Right forelimb (tissue), 1 donor: ENCODE measurements around the gene EFHD2.
"Not testable (repeated sequence)": the region's sequence is repeated elsewhere in the genome, so short reads cannot be mapped to it uniquely, and the experiment has no call there.

Source experiments
- DNase-seq: peaks from one replicate; pipeline ENCODE4 v3.0.0-alpha.2; 2018

EFHD2 gene, protein sequence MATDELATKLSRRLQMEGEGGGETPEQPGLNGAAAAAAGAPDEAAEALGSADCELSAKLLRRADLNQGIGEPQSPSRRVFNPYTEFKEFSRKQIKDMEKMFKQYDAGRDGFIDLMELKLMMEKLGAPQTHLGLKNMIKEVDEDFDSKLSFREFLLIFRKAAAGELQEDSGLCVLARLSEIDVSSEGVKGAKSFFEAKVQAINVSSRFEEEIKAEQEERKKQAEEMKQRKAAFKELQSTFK

DNA sequence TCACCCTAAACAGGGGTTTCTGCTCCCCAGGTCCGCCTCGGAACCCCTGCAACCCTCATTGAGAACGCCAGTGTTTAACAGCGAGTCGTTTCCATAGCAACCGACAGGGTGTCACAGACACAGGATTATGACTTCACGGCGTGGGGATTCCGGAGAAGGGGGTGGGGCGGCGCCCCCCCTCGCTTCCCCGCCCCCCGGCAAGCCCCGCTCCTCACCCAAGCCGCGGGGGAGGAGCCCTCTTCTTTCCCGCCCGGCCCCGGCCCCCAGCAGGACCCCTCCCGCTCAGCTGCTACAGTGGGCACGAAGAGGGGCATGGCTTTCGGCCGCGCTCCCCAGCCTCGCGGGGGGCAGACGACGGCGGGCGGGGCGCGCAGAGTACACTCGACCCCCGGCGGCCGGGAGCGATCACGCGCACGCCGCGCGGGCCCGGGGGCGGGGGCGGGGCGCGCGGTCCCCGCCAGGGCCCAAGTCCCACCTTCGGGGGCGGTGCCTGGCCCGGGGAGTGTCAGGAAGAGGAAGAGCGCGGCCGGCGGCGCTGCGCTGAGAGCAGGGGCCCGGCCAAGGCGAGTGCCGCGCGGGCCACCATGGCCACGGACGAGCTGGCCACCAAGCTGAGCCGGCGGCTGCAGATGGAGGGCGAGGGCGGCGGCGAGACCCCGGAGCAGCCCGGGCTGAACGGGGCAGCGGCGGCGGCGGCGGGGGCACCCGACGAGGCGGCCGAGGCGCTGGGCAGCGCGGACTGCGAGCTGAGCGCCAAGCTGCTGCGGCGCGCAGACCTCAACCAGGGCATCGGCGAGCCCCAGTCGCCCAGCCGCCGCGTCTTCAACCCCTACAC lies at the start of gene EFHD2:
TSS of gene EFHD2 (plus strand) at position 501 of the 835 bp plus-strand sequence. CDS start at position 585, 84 bp downstream.
- DNase-seq = peak; percentile 88

DNA sequence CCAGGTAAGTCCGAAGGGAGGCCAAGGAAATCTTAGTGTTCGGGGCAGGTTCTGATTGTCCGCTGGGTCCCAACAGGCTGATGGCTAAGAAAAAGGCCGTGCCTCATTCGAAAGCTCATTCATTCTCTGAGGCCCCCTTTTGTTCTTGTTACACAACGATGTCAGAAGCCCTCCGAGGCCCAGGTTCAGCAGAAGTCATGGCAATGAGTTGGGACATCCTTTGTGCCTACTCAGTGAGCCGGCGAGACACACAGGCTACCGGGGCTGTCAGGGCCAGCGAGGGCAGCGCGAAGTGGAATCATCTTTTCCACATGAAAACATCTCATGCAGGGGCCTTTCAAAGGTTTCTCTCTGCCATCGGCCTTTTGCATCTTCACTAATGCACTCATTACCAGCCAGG lies 49.0 kb upstream of the EFHD2 start:
- DNase-seq = no peak

DNA sequence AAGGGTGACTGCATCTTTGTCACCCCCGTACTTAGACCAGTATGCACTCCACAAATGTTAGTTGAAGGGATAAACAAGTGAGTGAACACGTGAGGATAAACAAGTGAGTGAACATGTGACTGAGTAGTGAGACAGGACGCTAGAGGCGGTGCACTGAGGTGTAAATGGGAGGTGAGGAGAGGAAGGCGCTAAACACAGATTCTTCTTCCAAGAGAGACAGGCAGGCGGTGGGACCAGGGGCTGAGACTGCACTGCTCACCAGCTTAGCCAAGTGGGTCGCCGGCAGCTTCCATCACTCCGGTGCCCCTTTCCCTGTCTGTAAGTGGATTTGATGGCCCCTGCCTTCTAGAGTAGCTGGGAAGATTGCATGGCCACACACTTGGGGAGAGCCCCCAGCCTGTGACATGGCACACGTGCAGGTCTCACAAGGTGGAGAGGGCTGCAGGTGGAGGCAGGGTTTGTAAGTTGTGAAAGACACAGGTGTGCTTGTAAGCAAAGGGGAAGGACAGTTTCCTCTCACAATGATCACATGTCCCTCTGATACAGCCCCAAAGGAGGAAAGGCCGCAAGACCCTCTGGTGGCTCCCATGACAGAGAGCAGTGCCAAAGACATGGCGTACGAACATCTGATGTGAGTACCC lies 47.5 kb upstream of the EFHD2 start:
- DNase-seq = no peak

DNA sequence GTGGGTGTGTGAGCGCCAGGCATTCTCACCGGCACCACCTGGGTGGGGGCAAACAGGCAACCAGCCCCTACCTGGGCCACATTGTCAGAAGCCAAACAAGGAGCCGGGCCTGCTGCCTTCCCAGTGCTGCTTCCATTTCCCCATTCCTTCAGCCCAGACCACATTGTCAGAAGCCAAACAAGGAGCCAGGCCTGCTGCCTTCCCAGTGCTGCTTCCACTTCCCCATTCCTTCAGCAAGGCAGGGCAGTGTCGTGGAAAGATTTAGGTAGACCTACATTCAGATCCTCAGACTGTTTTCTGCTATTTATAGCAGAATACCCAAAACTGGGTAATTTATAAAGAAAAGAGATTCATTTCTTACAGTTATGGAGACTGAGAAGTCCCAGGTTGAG lies 47.0 kb upstream of the EFHD2 start:
- DNase-seq = no peak

DNA sequence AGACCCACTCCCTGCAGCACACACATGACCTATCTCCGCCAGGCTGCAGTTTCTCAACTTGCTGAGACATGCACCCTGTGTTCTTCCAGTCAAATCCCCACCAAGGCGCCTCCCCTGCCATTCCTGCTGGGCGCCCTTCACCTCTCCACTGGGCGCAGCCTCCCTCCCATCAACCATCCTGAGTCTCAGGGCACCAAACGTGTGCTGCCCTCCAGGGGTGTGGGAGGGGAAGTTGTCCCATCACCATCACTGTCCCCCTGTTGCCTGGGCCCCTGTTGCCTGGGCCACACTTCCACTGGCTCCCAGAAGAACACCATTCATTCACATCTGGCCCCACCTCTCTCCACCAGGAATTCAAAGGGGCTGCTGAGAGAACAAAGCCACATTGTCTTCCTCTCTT lies 44.9 kb upstream of the EFHD2 start:
- no peak for DNase-seq

DNA sequence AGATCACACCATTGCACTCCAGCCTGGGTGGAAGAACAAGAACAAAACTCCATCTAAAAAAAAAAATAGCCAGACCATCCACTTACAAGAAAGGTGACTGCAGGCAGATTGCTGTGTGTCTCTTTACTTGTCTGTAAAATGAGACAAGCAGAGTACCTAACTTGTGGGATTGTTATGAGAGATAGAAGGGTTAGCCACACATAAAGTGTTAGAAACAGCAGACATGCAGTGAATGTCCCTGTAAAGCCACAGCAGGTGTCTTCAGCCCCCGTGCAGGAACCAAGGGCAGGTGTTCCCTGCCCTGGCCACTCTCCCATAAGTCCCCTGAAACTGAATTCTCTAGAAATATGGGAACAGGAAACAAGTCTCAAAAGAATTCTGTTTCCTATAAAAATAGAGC lies 40.8 kb upstream of the EFHD2 start:
- no peak for DNase-seq

DNA sequence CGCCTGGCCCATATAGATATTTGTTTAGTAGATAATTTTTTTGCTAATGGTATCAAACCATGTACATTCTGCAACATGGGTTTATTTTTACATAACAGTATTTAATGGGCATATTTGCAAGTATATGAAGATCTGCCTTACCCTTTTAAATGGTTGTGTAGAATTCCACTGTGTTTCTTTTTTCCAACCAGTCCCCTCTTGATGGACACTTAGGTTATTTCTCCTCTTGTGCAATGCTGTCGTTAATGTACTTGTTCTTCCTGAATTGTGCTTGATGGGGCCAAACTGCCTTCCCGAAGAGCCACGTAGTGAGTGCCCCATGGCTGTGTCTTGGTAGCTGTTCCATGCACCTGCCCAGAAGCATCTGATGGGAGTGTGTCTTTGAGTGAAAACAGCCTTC lies 39.4 kb upstream of the EFHD2 start:
- no peak for DNase-seq

DNA sequence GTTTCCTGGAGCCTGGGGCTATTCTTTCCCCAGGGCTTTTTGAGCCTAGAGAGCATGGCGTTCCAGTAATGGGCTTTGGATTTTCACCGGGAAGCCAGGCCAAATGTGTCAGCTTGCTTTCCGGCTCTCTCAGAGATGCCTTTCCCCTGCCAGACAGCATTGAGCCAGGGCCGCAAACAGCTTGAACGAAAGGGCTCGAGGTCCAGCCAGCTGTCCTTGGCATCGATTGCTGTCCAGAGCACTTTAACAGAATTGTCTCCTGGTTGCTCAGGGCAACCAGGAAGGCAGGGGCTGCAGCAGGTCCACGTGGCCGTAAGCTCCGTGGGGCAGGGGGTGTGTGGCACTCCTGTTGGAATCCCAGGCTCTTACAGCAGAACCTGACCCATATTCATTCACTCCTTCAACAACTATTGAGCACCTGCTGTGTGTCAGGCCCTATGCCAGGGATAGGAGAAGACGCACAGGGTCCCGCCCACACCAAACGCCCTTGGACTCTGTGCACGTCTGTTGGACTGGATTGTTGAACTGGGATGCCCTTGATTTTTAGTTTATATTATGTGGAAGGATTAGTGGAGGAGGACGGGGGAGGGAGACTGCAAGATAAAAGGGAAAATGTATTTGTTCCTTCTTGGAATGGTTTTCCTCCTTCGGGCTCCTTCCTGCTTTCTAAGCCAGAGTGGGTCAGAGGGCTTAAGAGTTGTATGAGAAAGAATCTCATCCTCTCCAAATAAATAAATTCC lies 38.7 kb upstream of the EFHD2 start:
- peak; percentile 72 for DNase-seq

DNA sequence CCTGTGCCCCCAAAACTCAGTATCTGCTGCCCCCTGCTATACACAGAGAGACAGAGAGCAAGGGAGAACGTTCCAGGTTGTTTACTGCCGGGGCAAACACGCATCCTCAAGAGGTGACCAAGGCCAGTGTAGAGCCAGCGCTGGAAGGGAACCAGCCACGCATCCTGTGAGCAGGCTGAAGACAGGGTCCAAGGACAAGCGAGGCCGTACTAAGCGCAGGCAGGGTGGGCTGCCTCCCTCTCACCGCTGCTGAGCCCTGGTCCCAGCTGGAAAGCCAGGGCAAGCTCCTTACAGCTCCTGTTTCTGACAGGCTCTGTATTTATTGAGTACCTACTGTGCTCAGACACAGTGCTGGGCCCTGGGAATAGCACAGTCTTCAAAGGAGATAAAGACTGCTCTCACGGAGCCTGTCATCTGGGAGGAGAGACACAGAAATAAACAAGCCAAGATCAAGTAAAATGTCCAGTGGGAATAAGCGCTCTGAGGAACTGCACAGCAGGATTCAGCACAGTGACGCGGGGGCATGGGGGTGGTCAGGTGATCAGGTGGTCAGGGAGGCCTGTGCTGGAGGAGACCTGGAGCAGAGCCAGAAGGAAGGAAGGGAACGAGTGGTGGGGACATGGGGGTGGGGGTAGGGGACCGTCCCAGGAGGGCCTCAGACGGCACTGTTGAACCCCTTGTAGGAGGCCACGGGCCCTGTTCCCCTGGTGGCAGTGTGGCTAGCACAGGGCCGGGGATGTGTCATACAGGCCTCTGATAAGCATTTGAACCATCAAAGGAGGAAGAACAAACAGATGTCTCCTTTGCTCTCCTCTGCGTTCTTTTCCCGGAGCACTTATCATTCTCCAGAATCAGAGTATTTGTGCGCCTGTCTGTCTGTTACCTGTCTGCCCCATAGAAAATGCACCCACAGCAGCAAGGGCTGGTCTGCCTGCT lies 37.8 kb upstream of the EFHD2 start:
- DNase-seq = no peak

DNA sequence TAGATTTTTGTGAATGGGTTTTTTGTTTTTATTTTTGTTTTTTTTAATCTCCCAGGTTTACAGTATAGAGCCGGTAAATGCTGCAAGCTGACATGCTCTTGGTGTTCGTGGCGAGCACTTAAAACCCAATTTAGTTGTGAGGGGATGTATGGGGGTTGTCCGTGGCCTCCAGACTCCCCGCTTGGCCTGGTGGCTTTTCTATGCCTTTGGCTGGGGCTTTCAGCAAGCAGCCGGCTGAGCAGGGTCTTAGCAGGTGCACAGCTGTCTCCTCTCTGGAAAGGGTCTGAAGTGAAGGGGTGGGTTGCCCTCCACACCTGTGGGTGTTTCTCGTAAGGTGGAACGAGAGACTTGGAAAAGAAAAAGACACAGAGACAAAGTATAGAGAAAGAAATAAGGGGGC lies 31.0 kb upstream of the EFHD2 start:
- DNase-seq = no peak

DNA sequence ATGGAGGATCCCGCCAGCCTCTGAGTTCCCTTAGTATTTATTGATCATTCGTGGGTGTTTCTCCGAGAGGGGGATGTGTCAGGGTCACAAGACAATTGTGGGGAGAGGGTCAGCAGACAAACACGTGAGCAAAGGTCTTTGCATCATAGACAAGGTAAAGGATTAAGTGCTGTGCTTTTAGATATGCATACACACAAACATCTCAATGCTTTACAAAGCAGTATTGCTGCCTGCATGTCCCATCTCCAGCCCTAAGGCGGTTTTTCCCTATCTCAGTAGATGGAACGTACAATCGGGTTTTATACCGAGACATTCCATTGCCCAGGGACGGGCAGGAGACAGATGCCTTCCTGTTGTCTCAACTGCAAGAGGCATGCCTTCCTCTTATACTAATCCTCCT lies 30.5 kb upstream of the EFHD2 start:
- not testable (repeated sequence) for DNase-seq

DNA sequence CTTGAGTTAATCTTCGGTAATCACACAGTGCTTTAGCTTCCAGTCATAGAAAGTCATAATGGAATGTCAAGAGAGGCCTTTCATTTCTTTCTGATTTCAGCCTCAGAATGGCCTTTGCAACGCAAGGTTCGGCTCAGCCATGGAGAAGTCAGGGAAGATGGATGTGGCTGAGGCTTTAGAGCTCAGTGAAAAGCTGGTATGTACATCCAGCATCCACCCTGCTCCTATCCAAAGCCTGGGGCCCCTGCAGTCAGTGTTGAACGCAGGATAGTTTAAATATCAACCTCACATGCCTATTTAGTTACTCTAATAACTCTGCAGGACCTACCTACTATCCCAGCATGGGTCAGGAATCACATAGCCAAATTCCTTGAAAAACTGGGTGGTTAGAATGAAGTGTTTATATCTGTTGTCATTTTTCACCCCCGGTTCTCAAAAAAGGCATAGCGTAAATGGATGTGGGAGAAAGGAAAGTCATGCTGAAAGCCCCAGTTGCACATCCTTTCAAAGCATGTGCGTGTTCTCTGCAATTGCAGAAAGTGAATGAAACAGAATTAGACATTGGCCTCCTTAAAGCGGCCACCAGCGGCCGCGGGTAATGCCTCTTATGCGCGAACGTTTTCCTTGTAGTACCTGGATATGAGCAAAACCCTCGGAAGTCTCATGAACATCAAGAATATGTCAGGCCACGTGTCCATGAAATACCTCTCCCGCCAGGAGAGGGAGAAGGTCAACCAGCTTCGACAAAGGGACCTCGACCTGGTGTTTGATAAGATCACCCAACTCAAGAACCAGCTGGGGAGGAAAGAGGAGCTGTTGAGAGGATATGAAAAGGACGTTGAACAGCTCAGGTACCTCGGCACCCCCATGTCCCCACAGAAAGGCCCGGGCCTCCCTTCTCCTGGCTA lies 28.8 kb upstream of the EFHD2 start:
- DNase-seq = no peak

DNA sequence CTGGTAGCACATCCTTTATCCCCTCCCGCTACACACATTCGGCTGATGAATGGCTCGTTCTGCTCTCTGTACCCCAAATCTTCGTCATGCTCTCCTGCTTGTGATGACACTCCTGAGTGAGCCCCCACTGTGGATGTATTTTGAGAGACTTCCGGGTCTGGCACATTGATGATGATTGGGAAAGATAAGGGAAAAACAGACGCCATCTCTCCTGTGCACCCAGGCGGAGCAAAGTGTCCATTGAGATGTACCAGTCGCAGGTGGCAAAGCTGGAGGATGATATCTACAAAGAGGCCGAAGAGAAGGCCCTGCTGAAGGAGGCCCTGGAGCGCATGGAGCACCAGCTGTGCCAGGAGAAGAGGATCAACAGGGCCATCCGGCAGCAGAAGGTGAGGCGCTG lies 27.9 kb upstream of the EFHD2 start:
- no peak for DNase-seq

DNA sequence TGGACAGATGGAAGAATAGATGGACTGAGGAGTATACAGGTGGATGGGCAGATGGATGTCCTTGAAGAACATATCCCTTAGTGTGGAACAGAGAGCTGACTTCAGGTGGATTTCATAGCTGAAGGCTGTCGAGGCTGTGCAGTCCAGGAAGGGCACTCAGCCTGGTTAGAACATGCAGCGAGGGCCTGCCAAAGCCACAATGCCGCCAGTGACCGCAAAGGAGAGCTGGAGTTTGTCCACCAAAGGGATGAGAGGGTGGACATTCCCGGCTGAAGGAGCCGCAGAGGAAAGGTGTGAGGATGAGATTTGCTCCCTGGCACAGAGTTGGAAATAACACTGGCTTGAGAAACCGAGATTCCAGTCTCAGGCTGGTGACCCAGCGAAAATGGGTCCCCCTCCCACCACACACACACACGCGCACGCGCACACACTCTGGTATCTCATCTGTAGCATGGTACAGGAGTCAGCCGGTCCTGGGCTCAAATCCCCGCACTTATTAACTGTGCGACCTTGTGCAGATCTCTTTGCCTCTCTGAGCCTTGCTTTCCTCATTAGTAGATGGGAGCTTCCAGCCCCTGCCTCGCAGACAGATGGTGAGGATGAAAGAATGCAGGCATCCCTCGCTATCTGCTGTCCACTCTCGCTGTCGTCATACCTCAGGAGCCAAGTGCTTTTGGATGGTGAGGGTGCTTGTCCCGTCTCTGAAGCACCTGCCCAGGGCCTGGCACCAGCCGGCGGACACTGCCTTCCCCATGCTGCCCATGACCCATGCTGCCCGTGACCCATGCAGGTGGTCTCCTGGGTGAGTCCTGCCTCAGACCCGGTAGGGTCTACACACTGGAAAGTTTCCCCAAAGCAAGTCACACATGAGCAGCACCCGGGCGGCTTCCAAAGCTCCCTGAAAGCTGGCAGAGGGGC lies 26.8 kb upstream of the EFHD2 start:
- DNase-seq = no peak

DNA sequence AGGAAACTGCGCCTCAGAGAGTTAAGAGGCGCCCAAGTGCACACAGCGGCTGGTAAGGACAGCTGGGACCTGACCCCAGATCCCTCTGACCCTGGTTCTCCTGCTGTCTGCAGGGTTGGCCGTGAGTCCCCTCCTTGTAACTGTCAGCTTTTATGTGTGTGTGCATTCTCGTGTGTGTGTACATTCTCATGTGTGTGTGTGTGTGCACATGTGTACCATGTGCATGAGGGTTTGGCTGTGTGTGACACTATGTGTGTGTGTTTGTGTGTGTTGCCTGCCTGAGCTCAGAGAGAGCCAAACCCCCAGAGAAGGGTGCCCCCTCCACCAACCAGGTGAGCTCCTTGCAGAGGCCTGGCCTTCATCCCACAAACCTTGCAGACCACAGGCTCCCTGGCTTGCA lies 25.9 kb upstream of the EFHD2 start:
- DNase-seq = no peak

DNA sequence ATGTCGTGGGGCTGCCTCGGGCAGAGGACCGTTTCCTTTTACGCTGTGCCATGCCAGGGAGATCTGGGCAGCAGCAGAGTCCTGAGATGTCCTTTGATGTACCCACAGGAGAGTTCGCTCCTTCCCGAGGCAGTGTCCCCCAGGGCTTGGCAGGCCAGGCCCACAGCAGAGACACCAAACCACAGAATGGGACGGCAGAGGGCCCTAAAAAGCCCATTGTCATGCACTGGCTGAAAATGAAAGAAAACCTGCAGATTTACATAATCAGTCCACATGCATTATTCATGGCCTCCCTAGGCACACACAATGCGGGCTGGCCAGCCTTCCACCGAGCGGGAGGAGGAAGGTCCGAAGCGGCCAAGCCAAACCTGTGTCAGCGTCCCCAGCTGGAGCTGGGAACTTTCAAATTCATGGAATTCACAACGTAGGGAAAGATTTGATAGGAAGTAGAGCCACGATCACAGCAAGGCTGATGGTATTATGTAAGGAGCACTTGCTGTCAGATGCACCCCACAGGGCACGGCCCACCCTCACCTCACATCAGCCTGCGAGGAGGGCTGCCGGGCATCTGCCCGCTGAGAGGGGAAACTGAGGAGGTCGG lies 25.3 kb upstream of the EFHD2 start:
- DNase-seq = no peak

DNA sequence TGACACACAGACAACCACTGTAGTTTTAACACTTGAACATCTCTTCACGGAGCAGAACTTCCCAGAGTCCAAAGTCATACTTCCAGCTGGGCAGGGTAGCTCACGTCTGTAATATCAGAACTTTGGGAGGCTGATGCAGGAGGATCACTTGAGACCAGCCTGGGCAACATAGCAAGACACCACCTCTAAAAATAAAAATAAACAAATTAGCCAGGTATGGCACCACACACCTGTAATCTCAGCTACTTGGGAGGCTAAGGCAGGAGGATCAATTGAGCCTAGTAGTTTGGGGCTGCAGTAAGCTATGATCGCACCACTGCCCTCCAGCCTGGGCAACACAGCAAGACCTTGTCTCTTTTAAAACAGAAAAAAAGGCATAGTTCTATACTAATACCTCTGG lies 24.3 kb upstream of the EFHD2 start:
- no peak for DNase-seq

DNA sequence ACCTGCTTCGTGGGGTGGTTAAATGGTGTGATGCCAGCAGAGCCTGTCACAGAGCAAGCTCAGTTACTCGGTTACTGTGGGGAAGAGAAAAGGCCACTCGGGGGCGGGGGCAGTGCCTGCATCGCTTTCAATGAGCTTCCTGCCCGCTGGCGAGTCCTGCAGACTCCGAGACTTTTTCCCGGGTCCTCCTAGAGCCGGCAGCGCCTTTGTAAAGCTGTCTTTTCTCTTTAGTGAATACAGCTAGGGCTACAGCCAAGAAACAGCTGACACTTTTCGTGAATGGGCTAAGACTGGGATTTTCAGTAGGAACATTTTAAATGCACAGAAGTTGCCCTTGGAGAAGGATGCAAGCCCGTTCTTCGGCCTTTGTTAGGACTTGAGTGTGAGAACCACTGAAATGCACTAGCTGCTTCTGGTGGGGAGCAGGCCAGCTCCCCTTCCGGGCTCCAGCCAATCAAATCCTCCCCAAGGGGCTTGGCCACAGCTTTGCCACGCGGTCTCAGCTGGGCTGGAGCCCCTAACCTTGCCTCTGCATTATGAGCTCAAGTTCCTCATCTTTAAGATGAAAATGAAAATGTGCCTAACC lies 23.4 kb upstream of the EFHD2 start:
- no peak for DNase-seq
